ENCODE measurements around the gene CHRNA1. TPM values are rescaled to one million over a fixed set of nuclear protein-coding genes. Genes with fewer than 3 reads are reported as not detected.
"Not testable (repeated sequence)": the region's sequence is repeated elsewhere in the genome, so short reads cannot be mapped to it uniquely, and the experiment has no call there.

Gene CHRNA1
- total RNA-seq, 2 donors from 2014 or later = 0.43 TPM; not detected in 1

- Histone ChIP-seq H3K9me3 (no peaks in the 10 kb centered on the region), H3K4me3 (no peak overlapping the region), H3K4me1 (no peaks in the 10 kb centered on the region), H3K27ac (no peak overlapping the region), H3K27me3 (no peaks in the 10 kb centered on the region), H3K36me3 (no peaks in the 10 kb centered on the region)
- DNase-seq (ENCODE audit: low spot score) = no peak
- no peak for TF ChIP-seq CTCF (IDR thresholded peaks at IDR 0.05)
These were observed 47.5 kb downstream of the CHRNA1 start for GRCh38 chr2:174716785-174717184.

DNA sequence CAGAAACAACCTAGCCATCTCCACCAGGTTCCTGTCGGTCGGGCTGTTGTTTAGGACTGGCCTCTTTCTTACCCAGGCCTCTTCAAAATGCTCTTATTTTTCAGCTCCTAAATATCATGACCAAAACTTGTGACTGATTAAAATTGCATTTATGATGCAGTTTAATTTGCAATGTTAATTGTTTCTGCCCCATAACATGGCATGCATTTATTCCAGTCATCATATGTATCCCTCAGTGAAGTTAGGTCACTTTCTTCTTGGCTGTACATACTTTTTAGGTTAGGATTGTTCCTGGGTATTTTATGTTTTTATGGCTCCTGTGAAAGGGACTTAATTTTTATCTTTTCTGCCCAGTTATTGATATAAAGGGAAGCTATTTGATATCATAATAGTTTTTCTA lies 50.6 kb downstream of the CHRNA1 start:
- no peak for DNase-seq (ENCODE audit: low spot score)
- Histone ChIP-seq H3K4me1 (no peaks in the 10 kb centered on the region), H3K9me3 (no peaks in the 10 kb centered on the region), H3K27me3 (no peaks in the 10 kb centered on the region), H3K4me3 (no peak overlapping the region), H3K27ac (no peak overlapping the region), H3K36me3 (no peaks in the 10 kb centered on the region)
- no peak for TF ChIP-seq CTCF (IDR thresholded peaks at IDR 0.05)

DNA sequence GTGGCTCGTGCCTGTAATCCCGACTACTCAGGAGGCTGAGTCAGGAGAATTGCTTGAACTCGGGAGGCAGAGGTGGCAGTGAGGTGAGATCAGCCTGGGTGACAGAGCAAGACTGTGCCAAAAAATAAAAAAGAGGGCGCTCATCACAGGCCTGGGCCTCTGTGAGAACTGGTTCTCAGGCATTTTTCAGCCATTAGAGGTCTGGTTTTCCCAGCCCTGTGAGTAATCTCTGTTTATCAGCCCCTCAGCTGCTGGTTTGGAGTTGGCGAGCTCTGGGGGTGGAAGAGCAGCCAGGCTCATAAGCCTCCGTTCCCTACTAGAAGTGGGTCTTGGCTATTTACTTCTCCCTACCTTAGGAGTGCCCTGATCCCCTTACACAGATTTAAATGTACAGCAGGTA lies 53.1 kb downstream of the CHRNA1 start:
- Histone ChIP-seq H3K27me3 (no peaks in the 10 kb centered on the region), H3K36me3 (no peaks in the 10 kb centered on the region), H3K4me1 (no peaks in the 10 kb centered on the region), H3K4me3 (no peak overlapping the region), H3K27ac (no peak overlapping the region), H3K9me3 (no peaks in the 10 kb centered on the region)
- TF ChIP-seq CTCF (IDR thresholded peaks at IDR 0.05) = no peak
- DNase-seq (ENCODE audit: low spot score) = no peak

GRCh38 chr2:174709416-174710004 lies 54.8 kb downstream of the CHRNA1 start:
- not testable (repeated sequence) for H3K36me3 ChIP-seq; H3K4me1 ChIP-seq; DNase-seq (ENCODE audit: low spot score); H3K27me3 ChIP-seq; H3K4me3 ChIP-seq; H3K9me3 ChIP-seq; H3K27ac ChIP-seq

- H3K27me3 ChIP-seq = no peaks in the 10 kb centered on the region
- no peak for DNase-seq (ENCODE audit: low spot score)
- no peaks in the 10 kb centered on the region for H3K9me3 ChIP-seq
- H3K27ac ChIP-seq = no peak overlapping the region
- no peaks in the 10 kb centered on the region for H3K4me1 ChIP-seq
- H3K4me3 ChIP-seq = no peak overlapping the region
- H3K36me3 ChIP-seq = no peaks in the 10 kb centered on the region
- TF ChIP-seq CTCF (IDR thresholded peaks at IDR 0.05) = no peak
These were observed 55.6 kb downstream of the CHRNA1 start for GRCh38 chr2:174708713-174709112.

DNA sequence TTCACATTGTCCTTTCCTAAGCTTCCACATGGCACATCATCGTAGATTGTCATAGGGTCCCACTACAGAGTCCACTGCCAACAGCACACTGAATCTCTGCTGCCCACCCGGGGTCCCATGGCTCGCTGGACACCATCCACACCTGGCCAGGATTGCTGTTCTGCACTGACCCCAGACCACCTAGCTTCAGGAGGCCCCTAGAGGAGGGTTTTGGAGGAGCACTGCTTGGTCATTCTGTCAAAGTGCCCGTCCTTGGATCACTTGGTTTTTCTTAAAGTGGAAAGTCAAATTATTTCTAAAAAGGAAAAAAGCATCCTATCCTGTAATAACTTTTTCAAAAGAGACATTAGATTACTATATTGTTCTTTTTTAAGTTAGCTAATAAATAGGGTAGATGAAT lies 59.0 kb downstream of the CHRNA1 start:
- no peak for DNase-seq (ENCODE audit: low spot score)

More for the DNA sequence above, 59.0 kb downstream of the CHRNA1 start:
- Histone ChIP-seq H3K27ac (no peak overlapping the region), H3K9me3 (no peaks in the 10 kb centered on the region), H3K4me3 (no peak overlapping the region), H3K4me1 (no peaks in the 10 kb centered on the region), H3K36me3 (no peaks in the 10 kb centered on the region), H3K27me3 (no peaks in the 10 kb centered on the region)
- no peak for TF ChIP-seq CTCF (IDR thresholded peaks at IDR 0.05)
